CD14-positive monocyte (primary cell): ENCODE measurements around the gene GGTLC2. TPM values are rescaled to one million over a fixed set of nuclear protein-coding genes. Genes with fewer than 3 reads are reported as not detected.

Experiments
- DNase-seq, 3 donors: peaks; one replicate each; pipeline ENCODE4 v3.0.0-alpha.2; 2011 to 2022
- H2AFZ ChIP-seq: 2 replicates; pipeline ENCODE4 v1.6.0; 2012; ENCODE audit warnings: mild to moderate bottlenecking, low read depth, low read length, inconsistent platforms; ENCODE audit not compliant: insufficient read depth, poor library complexity, severe bottlenecking
- H3K27ac ChIP-seq, 2 donors: 1 replicate in 1 of 2; 2 replicates in 1 of 2; pipeline ENCODE4 v1.5.1; 2012 to 2013; ENCODE audit warnings: low read length in 2 of 2, control low read depth in 1 of 2, inconsistent platforms in 1 of 2, low read depth in 1 of 2, mild to moderate bottlenecking in 1 of 2
- H3K27me3 ChIP-seq, 2 donors: one replicate each; pipeline versions ENCODE4 v1.6.0 to v1.6.1; 2011 to 2013; ENCODE audit warnings: low read length in 2 of 2; ENCODE audit not compliant: control insufficient read depth in 2 of 2, insufficient read depth in 2 of 2
- H3K36me3 ChIP-seq, 2 donors: replicated peaks in 1 of 2; 1 replicate in 1 of 2; 2 replicates in 1 of 2; pipeline versions ENCODE4 v1.5.1 to v1.6.1; 2012 to 2013; ENCODE audit warnings: low read length in 2 of 2, control low read depth in 1 of 2, inconsistent platforms in 1 of 2, mild to moderate bottlenecking in 1 of 2; ENCODE audit not compliant: insufficient read depth in 2 of 2, control insufficient read depth in 1 of 2
- H3K4me1 ChIP-seq, 2 donors: 1 replicate in 1 of 2; 2 replicates in 1 of 2; pipeline versions ENCODE4 v1.5.1 to v1.6.1; 2012 to 2013; ENCODE audit warnings: low read length in 2 of 2, control low read depth in 1 of 2, inconsistent platforms in 1 of 2, mild to moderate bottlenecking in 1 of 2, moderate library complexity in 1 of 2; ENCODE audit not compliant: insufficient read depth in 2 of 2, control insufficient read depth in 1 of 2
- H3K4me2 ChIP-seq: replicated peaks from 2 replicates; pipeline ENCODE3; 2012; ENCODE audit warnings: low read length, moderate library complexity, mild to moderate bottlenecking; ENCODE audit not compliant: poor library complexity, severe bottlenecking; ENCODE audit errors: extremely low read depth
- H3K4me3 ChIP-seq, 3 experiments: fragments of 200-600 bp in 1 of 3; sonication (generic) in 1 of 3; replicated peaks in 1 of 3; 1 replicate in 2 of 3; 2 replicates in 1 of 3; pipeline ENCODE4 v1.5.1; 2011 to 2013; ENCODE audit warnings: low read length in 3 of 3, mild to moderate bottlenecking in 3 of 3, control low read depth in 2 of 3, low read depth in 2 of 3, inconsistent platforms in 1 of 3, moderate library complexity in 1 of 3
- H3K79me2 ChIP-seq: 2 replicates; pipeline ENCODE4 v1.6.0; 2012; ENCODE audit warnings: mild to moderate bottlenecking, control low read depth, inconsistent platforms, low read length, moderate library complexity; ENCODE audit not compliant: insufficient read depth
- H3K9ac ChIP-seq: 2 replicates; pipeline ENCODE4 v1.6.0; 2017; ENCODE audit warnings: low read length, mild to moderate bottlenecking; ENCODE audit not compliant: insufficient read depth, poor library complexity, severe bottlenecking
- H3K9me3 ChIP-seq, 2 donors: replicated peaks in 1 of 2; 1 replicate in 1 of 2; 2 replicates in 1 of 2; pipeline versions ENCODE4 v1.5.1 to v1.6.1; 2012 to 2013; ENCODE audit warnings: low read length in 2 of 2, control low read depth in 1 of 2; ENCODE audit not compliant: control insufficient read depth in 1 of 2, insufficient read depth in 1 of 2
- H4K20me1 ChIP-seq: 2 replicates; pipeline ENCODE4 v1.6.0; 2012; ENCODE audit warnings: mild to moderate bottlenecking, low read length, control low read depth, moderate library complexity; ENCODE audit not compliant: insufficient read depth
- H3K27ac Mint-ChIP-seq, 7 donors: one replicate each; pipeline ENCODE4 v1.8.0; 2020; ENCODE audit warnings: mild to moderate bottlenecking in 7 of 7, mixed read lengths in 7 of 7, moderate library complexity in 6 of 7, inconsistent platforms in 2 of 7
- H3K27me3 Mint-ChIP-seq, 3 donors: one replicate each; pipeline ENCODE4 v1.8.0; 2021 to 2022; ENCODE audit warnings: low read depth in 3 of 3, mild to moderate bottlenecking in 3 of 3, mixed read lengths in 3 of 3, moderate library complexity in 3 of 3, inconsistent platforms in 1 of 3
- H3K36me3 Mint-ChIP-seq, 2 donors: one replicate each; pipeline ENCODE4 v1.8.0; 2020; ENCODE audit warnings: mixed read lengths in 2 of 2, inconsistent platforms in 1 of 2, mild to moderate bottlenecking in 1 of 2
- H3K4me1 Mint-ChIP-seq: one replicate; pipeline ENCODE4 v1.8.0; 2020; ENCODE audit warnings: mild to moderate bottlenecking, mixed read lengths
- H3K4me3 Mint-ChIP-seq, 2 donors: one replicate each; pipeline ENCODE4 v1.8.0; 2020; ENCODE audit warnings: mild to moderate bottlenecking in 2 of 2, mixed read lengths in 2 of 2, moderate library complexity in 1 of 2
- H3K9me3 Mint-ChIP-seq, 7 donors: one replicate each; pipeline ENCODE4 v1.8.0; 2020 to 2022; ENCODE audit warnings: mixed read lengths in 7 of 7, mild to moderate bottlenecking in 6 of 7, moderate library complexity in 6 of 7, inconsistent platforms in 2 of 7
- CTCF ChIP-seq: fragments of 200-600 bp; IDR thresholded peaks from one replicate; pipeline ENCODE4 v1.8.0; 2022; ENCODE audit warnings: antibody characterized with exemption, mild to moderate bottlenecking
- WGBS: methylation state at CpG from one replicate; pipeline ENCODE4 v1.1.5; 2013; ENCODE audit warnings: missing lambda C conversion rate; ENCODE audit not compliant: insufficient coverage; 5-methylcytosine and 5-hydroxymethylcytosine counted together
- intact Hi-C, 2 donors: fragments of 100-400 bp; cut with micrococcal nuclease; formaldehyde crosslinking; loops; one replicate each; pipeline versions ENCODE4 v1.15.0 to v1.15.1; 2023
- polyA plus RNA-seq, 3 donors: library from polyadenylated mRNA; depleted of rRNA in 1 of 3; unstranded in 2 of 3; stranded (reverse) in 1 of 3; fragments of 300-500 nt in 2 of 3; fragments of >200 nt in 1 of 3; fragmentation: Illumina TruSeq in 2 of 3; gene quantifications; 1 replicate in 2 of 3; 2 replicates in 1 of 3; pipeline ENCODE4 v1.2.3, GENCODE V29; 2012 to 2021

The GGTLC2 gene
- polyA plus RNA-seq, 3 donors = not detected

- 98% methylated on average over 5 of the region's 6 CpGs for WGBS
- TF ChIP-seq CTCF = no peak
Observed at GRCh38 chr22:22600531-22601261, 43.7 kb upstream of the GGTLC2 start.

GRCh38 chr22:22603470-22603947, 40.9 kb upstream of the GGTLC2 start:
- no peak for DNase-seq
- H3K36me3 ChIP-seq = no peaks in the 10 kb centered on the region
- peak overlapping the region in 1 of 7 donors; percentile 50 for H3K27ac Mint-ChIP-seq
- no peaks in the 10 kb centered on the region for H3K36me3 Mint-ChIP-seq
- H3K4me2 ChIP-seq = no peak overlapping the region
- H2AFZ ChIP-seq = no peak overlapping the region
- no peak overlapping the region for H3K4me3 Mint-ChIP-seq
- WGBS = 96% methylated on average over 2 of the region's 3 CpGs
- no peak for TF ChIP-seq CTCF
- H3K27me3 ChIP-seq = no peaks in the 10 kb centered on the region
- H3K4me3 ChIP-seq = no peak overlapping the region
- no peak overlapping the region for H3K9ac ChIP-seq
- H3K9me3 Mint-ChIP-seq = peaks cover 0 to 9% (median 3%) of the 10 kb centered on the region in 7 donors
- peaks cover 2% of the 10 kb centered on the region for H3K4me1 Mint-ChIP-seq
- no peak overlapping the region for H3K27ac ChIP-seq
- intact Hi-C loops = no loop called here
- H4K20me1 ChIP-seq = no peaks in the 10 kb centered on the region
- no peaks in the 10 kb centered on the region for H3K4me1 ChIP-seq
- no peaks in the 10 kb centered on the region for H3K9me3 ChIP-seq
- peaks cover 2 to 7% (median 6%) of the 10 kb centered on the region in 3 donors for H3K27me3 Mint-ChIP-seq
- H3K79me2 ChIP-seq = no peaks in the 10 kb centered on the region

More at GRCh38 chr22:22600531-22601261, 43.7 kb upstream of the GGTLC2 start:
- no peaks in the 10 kb centered on the region for H3K9me3 Mint-ChIP-seq
- no peak overlapping the region for H2AFZ ChIP-seq
- peaks cover 2 to 7% (median 4%) of the 10 kb centered on the region in 3 donors for H3K27me3 Mint-ChIP-seq
- H3K27ac ChIP-seq = no peak overlapping the region
- H3K4me2 ChIP-seq = no peak overlapping the region
- H3K4me1 Mint-ChIP-seq = peaks cover 2% of the 10 kb centered on the region
- no peaks in the 10 kb centered on the region for H3K4me1 ChIP-seq
- H3K36me3 ChIP-seq = no peaks in the 10 kb centered on the region
- no peaks in the 10 kb centered on the region for H4K20me1 ChIP-seq
- no peaks in the 10 kb centered on the region for H3K79me2 ChIP-seq
- H3K4me3 Mint-ChIP-seq = no peak overlapping the region
- no peak overlapping the region for H3K27ac Mint-ChIP-seq
- no peak overlapping the region for H3K9ac ChIP-seq
- no peak for DNase-seq
- H3K27me3 ChIP-seq = no peaks in the 10 kb centered on the region
- H3K4me3 ChIP-seq = no peak overlapping the region
- no peaks in the 10 kb centered on the region for H3K9me3 ChIP-seq
- intact Hi-C loops = no loop called here
- H3K36me3 Mint-ChIP-seq = no peaks in the 10 kb centered on the region
